Astrocyte of the spinal cord (primary cell): ENCODE results near the gene IQGAP3.

Source experiments
- DNase-seq: peaks from one replicate; pipeline ENCODE4 v3.0.0; 2011; ENCODE audit warnings: low read depth, low spot score
- H3K4me3 ChIP-seq: 2 replicates; pipeline ENCODE4 v1.5.1; 2011; ENCODE audit warnings: low read depth, mild to moderate bottlenecking, low read length, moderate library complexity
- CTCF ChIP-seq: IDR thresholded peaks from 2 replicates; pipeline ENCODE4 v1.5.1; 2012; ENCODE audit warnings: low read depth, mild to moderate bottlenecking, low read length, inconsistent platforms
- in situ Hi-C: cut with HindIII; loops from 2 replicates; pipeline ENCODE4 v1.10.0; 2017; ENCODE audit warnings: low sequenced_read_pairs

IQGAP3 gene

GRCh38 chr1:156499842-156500542 lies 72.4 kb downstream of the IQGAP3 start:
- peak; percentile 29 for DNase-seq
- H3K4me3 ChIP-seq = peak overlapping the region; percentile 100
- in situ Hi-C loops = no loop called here
- TF ChIP-seq CTCF = no peak

GRCh38 chr1:156499194-156499841 lies 73.0 kb downstream of the IQGAP3 start:
- DNase-seq = peak; percentile 19
- no peak for TF ChIP-seq CTCF
- H3K4me3 ChIP-seq = peak overlapping the region; percentile 100
- in situ Hi-C loops = no loop called here

GRCh38 chr1:156498432-156499193 lies 73.8 kb downstream of the IQGAP3 start:
- DNase-seq = peak; percentile 61
- no peak for TF ChIP-seq CTCF
- in situ Hi-C loops = no loop called here
- peak overlapping the region; percentile 100 for H3K4me3 ChIP-seq

GRCh38 chr1:156497743-156498431 lies 74.5 kb downstream of the IQGAP3 start:
- in situ Hi-C loops = no loop called here
- DNase-seq = no peak
- no peak for TF ChIP-seq CTCF
- peak overlapping the region; percentile 100 for H3K4me3 ChIP-seq

GRCh38 chr1:156497078-156497742 lies 75.2 kb downstream of the IQGAP3 start:
- in situ Hi-C loops = no loop called here
- no peak for TF ChIP-seq CTCF
- no peak for DNase-seq
- no peak overlapping the region for H3K4me3 ChIP-seq

- peak; percentile 32 for DNase-seq
- TF ChIP-seq CTCF = no peak
- no peak overlapping the region for H3K4me3 ChIP-seq
- in situ Hi-C loops = no loop called here
Measured at GRCh38 chr1:156496211-156496761, 76.1 kb downstream of the IQGAP3 start.
